ENCODE data around the gene ABCG1.

DNA sequence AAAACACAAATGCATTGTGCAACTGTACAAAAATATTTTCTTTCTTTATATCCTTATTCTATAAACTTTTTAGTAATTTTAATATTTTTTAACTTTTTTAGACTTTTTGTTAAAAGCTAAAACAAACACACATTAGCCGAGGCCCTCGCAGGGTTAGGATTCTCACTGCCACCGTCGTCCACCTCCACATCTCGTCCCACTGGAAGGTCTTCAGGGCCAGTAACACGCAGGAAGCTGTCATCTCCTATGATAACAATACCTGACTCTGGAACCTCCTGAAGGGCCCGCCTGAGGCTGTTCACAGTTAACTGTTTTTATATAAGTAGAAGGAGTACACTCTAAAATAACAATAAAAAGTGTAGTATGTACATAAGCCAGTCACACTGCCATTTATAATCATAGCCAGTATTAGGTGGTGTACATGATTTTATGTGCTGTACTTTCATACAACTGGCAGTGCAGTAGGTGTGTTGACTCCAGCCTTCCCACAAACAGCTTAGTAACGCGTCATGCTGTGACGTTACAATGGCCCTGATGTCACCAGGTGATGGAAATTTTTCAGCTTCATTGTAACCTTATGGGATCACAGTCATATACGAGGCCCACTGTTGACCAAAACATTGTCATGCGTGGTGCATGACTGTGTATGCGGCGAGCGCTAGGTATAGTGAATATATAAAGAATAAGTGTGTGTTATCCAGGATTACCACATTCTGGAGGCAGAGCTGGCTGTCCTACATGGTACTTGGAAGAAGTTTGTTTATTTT, 123.0 kb downstream of the ABCG1 start:
- TF ChIP-seq, protein P1, sequence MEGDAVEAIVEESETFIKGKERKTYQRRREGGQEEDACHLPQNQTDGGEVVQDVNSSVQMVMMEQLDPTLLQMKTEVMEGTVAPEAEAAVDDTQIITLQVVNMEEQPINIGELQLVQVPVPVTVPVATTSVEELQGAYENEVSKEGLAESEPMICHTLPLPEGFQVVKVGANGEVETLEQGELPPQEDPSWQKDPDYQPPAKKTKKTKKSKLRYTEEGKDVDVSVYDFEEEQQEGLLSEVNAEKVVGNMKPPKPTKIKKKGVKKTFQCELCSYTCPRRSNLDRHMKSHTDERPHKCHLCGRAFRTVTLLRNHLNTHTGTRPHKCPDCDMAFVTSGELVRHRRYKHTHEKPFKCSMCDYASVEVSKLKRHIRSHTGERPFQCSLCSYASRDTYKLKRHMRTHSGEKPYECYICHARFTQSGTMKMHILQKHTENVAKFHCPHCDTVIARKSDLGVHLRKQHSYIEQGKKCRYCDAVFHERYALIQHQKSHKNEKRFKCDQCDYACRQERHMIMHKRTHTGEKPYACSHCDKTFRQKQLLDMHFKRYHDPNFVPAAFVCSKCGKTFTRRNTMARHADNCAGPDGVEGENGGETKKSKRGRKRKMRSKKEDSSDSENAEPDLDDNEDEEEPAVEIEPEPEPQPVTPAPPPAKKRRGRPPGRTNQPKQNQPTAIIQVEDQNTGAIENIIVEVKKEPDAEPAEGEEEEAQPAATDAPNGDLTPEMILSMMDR (IDR thresholded peaks at IDR 0.05): no peak
- no peak for TF ChIP-seq POLR2A (IDR thresholded peaks at IDR 0.05)

Measured in Peyer's patch (tissue), 4 donors.